DND-41 (cell line): ENCODE results near the gene OR2F2.

Experiments used
- CTCF ChIP-seq: IDR thresholded peaks from 2 replicates; pipeline ENCODE4 v1.5.1; 2012; ENCODE audit warnings: borderline replicate concordance, low read length, moderate library complexity, mild to moderate bottlenecking; ENCODE audit not compliant: poor library complexity, severe bottlenecking; ENCODE audit errors: extremely low read depth
- EZH2 ChIP-seq: IDR thresholded peaks from 3 replicates; pipeline ENCODE4 v1.6.1; 2012; ENCODE audit warnings: borderline replicate concordance, low read depth, mild to moderate bottlenecking, moderate library complexity, low read length, inconsistent platforms; ENCODE audit not compliant: severe bottlenecking

DNA sequence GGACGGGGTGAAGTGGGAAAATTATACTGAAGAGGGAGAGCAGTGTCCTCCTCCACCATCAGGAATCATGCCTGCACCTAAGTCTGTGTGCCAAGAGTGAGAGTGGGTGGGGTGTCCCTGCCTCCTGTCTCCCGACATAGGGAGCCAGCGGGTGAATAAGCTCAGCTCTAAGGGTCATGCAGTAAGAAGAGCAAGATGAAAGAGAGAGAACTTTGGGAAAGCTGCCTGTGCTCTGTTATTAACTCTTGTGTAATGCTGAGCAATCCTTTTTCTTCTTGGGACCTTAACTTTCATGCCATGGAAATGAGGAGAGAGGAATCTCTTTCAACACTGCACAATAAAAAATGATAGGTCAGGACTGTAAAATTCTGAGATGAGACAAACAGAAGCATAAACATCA, 25.2 kb upstream of the OR2F2 start:
- TF ChIP-seq CTCF (no peak), EZH2 (no peak)
